Measurements from ENCODE around the gene BIN1. TPM values are rescaled to one million over a fixed set of nuclear protein-coding genes. Genes with fewer than 3 reads are reported as not detected.
A peak's percentile ranks its signal among the peaks of the same experiment; 100 is the strongest.

Gene BIN1
- total RNA-seq, 1 experiment from 2014 or later, result 14.2 TPM

GRCh38 chr2:127081826-127082633, 24.9 kb downstream of the BIN1 start:
- in situ Hi-C loops (cut with HindIII; ENCODE audit: low sequenced_read_pairs), result no loop called here
- DNase-seq (ENCODE audit: low spot score), result no peak

DNA sequence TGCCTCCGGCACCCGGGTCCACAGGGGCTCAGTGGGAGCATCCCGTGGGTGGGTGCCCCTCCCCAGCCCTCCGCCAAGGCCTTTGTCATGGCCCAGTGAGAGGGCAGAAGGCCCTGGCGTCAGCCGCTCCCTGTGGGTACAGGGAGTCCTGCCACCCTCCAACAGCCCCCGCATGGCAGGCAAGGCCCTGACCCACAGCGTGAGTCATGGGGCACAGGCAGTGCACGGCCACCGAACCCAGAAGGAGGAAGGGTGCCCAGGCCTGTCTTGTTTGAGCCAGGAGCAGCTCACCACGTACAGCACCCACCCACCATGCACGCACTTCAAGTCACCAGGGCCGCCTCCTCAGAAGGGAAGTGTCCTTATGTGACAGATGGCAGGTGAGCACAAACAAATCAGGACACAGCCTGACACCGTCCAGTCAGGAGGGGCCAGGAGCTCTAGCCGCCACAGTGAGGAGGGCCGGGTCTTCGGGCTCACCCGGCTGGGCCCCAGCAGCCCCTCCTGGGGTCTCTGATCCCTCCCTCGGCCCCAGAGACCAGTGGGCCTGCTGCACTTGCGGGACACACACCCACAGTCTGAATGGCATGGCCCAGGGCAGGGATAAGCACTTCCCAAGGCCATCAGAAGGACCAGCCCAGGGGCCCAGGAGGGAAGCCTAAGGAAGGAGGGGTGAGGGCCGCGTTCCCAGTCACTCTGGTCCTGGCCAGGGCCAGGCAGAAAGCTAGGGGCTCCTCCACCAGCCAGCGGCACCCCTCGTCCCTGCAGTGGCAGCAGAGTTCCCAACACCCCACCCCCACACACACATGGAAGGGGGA, 25.8 kb downstream of the BIN1 start:
- in situ Hi-C loops (cut with HindIII; ENCODE audit: low sequenced_read_pairs), result no loop called here
- peak; percentile 82 for DNase-seq (ENCODE audit: low spot score)

DNA sequence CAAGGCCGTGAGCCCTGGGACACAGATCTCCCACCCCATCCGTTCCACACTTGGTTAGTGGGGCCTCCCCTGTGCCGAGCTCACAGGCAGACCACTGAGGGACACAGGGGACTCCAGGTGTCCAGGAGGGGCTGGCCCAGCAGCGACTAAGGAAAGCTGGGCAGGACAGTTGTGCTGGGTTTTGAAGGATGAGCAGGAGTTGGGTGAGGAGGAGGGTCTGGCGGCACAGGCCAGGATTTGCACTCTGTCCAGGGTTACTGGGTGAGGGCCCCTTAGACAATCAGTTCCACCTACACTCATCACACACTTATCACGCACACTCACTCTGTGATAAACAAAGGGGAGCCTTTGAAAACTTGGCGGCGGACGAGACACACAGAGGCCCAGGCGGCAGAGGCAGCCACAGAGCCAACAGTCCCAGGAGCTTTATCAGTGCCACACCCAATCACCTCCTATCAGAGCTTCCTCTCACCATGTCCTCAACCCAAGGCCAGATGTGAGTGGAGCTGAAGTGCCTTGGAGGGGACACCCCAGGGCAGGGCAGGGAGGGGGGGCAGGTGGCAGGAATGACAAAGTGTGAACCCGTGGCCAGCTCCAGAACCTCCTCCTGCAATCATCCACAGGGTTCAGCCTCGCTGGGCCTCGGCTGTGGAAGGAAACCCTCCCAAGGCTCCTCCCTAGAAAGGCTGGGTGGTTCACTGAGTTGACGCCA, 26.6 kb downstream of the BIN1 start:
- no peak for DNase-seq (ENCODE audit: low spot score)
- in situ Hi-C loops (cut with HindIII; ENCODE audit: low sequenced_read_pairs), result no loop called here

DNA sequence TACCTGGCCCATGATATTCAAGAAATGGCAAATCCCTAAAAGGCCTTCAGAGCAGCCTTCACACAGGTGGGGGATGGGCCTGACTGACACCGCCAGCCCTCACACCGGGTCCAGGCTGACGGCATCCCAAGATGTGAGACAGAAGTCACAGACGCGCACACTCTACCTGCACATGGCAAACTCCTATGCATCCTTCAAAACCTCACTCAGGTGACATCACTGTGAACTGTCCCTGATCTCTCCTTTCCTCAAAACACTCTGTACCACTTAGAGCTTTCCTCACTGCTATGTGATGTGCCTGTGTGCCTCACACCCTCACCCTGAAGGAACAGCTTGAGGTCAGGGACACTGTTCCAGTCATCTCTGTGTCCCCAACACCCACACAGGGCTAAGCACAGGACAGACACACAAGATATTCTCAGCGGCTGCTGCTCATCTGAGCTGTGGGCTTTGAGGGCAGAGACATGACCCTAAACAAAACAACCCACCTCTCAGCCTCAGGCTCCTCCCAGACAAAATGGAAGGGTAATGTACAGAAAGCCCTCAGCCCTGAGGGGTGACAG, 27.5 kb downstream of the BIN1 start:
- in situ Hi-C loops (cut with HindIII; ENCODE audit: low sequenced_read_pairs), result no loop called here
- DNase-seq (ENCODE audit: low spot score), result no peak

GRCh38 chr2:127078666-127079270, 28.2 kb downstream of the BIN1 start:
- no peak for DNase-seq (ENCODE audit: low spot score)
- in situ Hi-C loops (cut with HindIII; ENCODE audit: low sequenced_read_pairs), result no loop called here

DNA sequence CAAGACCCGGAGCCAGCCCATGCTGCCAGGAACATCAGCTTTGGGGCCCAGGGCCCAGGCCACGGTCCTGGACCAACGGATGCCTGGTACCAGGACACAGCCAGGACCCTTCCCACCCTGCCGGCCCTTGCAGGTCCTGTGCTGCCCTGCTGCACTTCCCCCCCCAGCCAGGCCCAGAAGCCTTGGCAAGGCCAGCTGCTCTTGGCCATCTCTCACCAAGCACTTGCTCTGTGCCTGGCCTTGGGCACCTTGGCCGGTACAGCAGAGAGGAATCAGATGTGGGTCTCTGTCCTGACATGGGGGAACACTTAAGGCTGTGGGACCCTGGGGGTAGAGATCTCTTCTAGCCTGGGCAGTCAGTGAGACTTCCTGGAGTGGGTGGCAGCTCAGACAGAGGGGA, 28.9 kb downstream of the BIN1 start:
- in situ Hi-C loops (cut with HindIII; ENCODE audit: low sequenced_read_pairs), result no loop called here
- peak; percentile 42 for DNase-seq (ENCODE audit: low spot score)

DNA sequence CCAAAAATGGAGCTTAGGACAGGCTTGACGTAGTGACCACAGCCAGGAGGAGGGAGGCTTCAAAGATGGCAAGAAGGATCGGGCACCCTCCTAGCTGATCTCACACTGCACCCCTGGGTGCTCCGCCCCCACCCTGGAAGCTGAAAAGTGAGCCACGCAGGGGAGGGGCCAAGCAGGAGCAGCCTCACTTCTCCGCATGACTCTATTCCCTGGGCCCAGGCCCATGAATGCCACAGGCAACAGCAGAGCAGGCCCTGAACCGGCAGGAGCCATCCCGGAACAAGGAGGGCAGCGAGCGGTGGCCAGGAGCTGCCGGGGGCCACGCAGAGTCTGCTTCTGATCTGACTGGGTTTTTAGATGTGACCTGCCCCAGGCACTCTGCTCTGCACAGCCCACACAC, 30.0 kb downstream of the BIN1 start:
- in situ Hi-C loops (cut with HindIII; ENCODE audit: low sequenced_read_pairs), result no loop called here

GRCh38 chr2:127076290-127076689, 30.7 kb downstream of the BIN1 start:
- in situ Hi-C loops (cut with HindIII; ENCODE audit: low sequenced_read_pairs), result no loop called here
- no peak for DNase-seq (ENCODE audit: low spot score)

More for the DNA sequence above, 30.0 kb downstream of the BIN1 start:
- DNase-seq (ENCODE audit: low spot score), result no peak

- DNase-seq (ENCODE audit: low spot score), result no peak
- in situ Hi-C loops (cut with HindIII; ENCODE audit: low sequenced_read_pairs), result no loop called here
Measured at GRCh38 chr2:127075821-127076220, 31.1 kb downstream of the BIN1 start.

DNA sequence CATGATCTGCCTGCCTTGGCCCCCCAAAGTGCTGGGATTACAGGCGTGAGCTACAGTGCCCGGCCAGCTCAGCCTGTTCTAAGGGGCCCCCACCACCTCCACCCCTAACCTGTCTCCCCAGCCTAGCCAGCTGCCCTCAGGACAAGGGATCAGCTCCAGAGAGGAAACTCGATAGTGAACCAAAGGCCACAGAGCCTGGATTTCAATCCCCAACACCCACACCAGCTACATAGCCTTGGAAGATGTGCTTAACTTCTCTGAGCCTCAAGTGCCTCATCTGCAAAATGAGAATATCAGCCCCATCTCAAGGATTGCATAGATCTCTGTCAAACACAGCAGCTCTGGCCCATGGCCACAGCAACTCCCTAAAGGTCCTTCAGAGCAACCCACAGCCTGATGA, 32.0 kb downstream of the BIN1 start:
- in situ Hi-C loops (cut with HindIII; ENCODE audit: low sequenced_read_pairs), result no loop called here

GRCh38 chr2:127074358-127074757, 32.6 kb downstream of the BIN1 start:
- in situ Hi-C loops (cut with HindIII; ENCODE audit: low sequenced_read_pairs), result no loop called here
- DNase-seq (ENCODE audit: low spot score), result peak; percentile 44

More for the DNA sequence above, 32.0 kb downstream of the BIN1 start:
- no peak for DNase-seq (ENCODE audit: low spot score)

GRCh38 chr2:127072970-127073369, 34.0 kb downstream of the BIN1 start:
- in situ Hi-C loops (cut with HindIII; ENCODE audit: low sequenced_read_pairs), result no loop called here
- no peak for DNase-seq (ENCODE audit: low spot score)

GRCh38 chr2:127072396-127072795, 34.6 kb downstream of the BIN1 start:
- in situ Hi-C loops (cut with HindIII; ENCODE audit: low sequenced_read_pairs), result no loop called here
- no peak for DNase-seq (ENCODE audit: low spot score)

GRCh38 chr2:127071901-127072328, 35.0 kb downstream of the BIN1 start:
- DNase-seq (ENCODE audit: low spot score), result no peak
- in situ Hi-C loops (cut with HindIII; ENCODE audit: low sequenced_read_pairs), result no loop called here

- in situ Hi-C loops (cut with HindIII; ENCODE audit: low sequenced_read_pairs), result no loop called here
- DNase-seq (ENCODE audit: low spot score), result no peak
Measured at GRCh38 chr2:127070221-127070620, 36.7 kb downstream of the BIN1 start.

GRCh38 chr2:127069536-127069935, 37.4 kb downstream of the BIN1 start:
- no peak for DNase-seq (ENCODE audit: low spot score)
- in situ Hi-C loops (cut with HindIII; ENCODE audit: low sequenced_read_pairs), result no loop called here

DNA sequence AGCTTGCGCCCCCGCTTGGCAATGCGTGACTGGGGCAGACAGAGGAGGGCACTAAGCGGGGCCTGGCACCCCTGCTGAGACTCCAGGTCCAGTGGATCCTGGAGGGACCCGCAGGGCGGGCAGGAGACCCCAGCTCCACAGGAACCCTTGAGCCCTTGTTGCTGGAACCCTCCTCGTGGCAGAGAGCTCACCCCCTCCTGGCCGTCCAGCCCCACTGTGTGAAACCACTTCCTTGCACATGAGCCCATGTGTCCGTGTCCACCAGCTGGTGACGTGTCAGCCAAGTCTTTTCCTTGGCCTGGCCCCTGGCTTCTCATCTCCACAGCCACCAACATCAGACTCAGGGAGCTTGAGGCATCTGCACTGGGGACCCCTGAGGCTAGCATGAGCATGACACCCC, 38.0 kb downstream of the BIN1 start:
- DNase-seq (ENCODE audit: low spot score), result no peak
- in situ Hi-C loops (cut with HindIII; ENCODE audit: low sequenced_read_pairs), result no loop called here

GRCh38 chr2:127068351-127068741, 38.6 kb downstream of the BIN1 start:
- in situ Hi-C loops (cut with HindIII; ENCODE audit: low sequenced_read_pairs), result no loop called here
- DNase-seq (ENCODE audit: low spot score), result no peak

Data from G401 (cell line).